Activated naive CD4-positive, alpha-beta T cell (primary cell): Measurements from ENCODE around the gene PCNX1.

Source experiments
- DNase-seq, 4 experiments: peaks; one replicate each; lab custom pipeline; 2025; lab: John Stamatoyannopoulos, UW

The PCNX1 gene

DNA sequence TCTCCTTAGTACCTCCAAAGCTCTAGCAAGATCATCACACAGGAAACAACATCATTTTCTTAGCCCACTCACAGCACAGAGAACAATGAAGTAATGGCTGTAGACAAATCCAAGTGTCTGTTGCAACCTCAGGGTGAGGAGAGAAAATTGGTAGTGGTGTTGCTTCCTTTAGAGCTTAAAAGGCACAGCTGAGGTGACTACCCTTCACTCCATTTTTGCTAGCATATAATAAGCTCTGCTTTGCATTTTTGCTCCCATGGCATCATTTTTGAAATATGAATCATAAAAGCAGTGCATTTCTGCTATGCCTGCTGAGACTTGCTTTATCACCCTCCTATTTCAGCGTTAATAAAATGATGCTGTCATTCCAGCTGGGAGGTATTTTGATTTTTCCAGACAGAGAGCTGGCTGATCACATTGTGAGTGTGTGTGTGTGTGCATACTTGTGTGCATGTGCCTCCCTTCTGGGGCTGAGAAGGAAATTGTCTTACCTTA lies 18.5 kb upstream of the PCNX1 start:
- DNase-seq = no peak

DNA sequence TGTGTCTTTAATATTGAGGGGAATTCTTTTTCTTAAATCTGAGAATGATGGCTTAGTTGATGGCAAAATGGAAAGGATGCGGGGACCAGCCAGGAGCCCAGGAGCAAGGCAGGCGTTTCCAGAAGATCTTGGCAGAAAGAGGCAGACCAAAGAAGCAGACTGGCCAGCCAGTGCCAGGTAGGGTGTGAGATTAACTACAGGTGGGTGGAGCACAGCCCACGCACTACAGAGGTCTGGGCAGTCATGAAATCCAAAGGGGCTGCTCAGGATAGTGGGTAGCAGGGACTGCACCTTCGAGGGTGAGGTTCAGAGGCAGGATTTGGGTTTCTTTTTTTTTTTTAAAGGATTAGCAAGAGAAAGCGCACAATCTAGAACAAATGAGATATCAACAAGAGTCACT lies 17.7 kb upstream of the PCNX1 start:
- DNase-seq = no peak

DNA sequence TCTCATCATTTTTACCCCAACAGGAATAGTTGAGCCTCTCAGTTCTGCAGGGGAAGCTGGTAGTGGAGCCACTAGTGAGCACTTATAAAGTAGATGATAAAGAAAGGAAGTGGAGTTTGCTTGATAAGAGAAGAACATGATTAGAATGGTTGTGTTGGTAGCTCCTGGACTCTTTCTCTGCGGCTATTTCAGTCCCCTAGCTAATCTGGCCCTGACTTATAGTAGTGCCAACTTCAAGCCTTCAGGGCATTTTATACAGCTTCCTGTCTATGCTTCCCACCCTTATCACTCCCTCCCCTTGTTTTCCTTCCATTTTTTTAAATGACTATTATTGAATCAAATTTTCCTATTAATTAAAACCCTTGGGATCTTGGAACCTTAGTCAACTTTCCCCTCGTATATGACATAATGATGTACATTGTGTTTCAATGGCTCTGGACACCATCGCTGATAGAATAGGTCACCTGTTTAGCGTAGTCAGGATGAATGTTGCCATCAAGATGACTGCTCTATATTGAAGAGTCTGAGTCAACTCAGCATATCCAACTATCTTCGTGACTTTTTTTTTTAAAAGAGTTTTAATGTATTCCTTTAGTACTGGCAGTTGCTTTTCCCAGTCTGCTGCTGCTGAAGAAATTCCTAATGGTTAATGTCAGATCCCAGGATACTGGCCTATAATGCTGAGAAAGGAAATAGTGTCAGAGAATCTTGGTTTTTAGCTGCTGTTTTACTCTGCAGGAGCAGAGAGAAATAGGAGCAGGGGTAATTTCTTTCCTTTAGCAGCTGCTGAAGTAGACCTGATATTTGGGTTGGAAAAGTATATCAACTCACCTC lies 16.2 kb upstream of the PCNX1 start:
- no peak for DNase-seq

DNA sequence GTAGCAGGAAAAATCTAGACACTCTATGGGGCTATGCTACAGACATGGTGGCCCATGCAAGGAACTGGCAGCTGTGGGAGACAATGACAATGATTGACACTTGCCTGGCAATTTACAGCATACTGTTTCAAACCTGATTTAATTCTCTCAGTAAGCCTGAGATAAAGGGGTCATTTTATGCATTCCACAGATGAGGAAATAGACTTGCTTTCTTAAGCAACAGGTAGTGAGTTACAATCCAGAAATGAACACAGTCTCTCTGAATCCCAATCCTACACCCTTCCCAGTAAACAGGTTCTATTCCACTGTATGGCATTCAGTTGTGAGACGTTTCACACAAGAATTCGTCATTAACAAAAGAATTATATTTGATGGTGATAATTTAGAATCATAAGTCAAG lies 15.5 kb upstream of the PCNX1 start:
- no peak for DNase-seq

DNA sequence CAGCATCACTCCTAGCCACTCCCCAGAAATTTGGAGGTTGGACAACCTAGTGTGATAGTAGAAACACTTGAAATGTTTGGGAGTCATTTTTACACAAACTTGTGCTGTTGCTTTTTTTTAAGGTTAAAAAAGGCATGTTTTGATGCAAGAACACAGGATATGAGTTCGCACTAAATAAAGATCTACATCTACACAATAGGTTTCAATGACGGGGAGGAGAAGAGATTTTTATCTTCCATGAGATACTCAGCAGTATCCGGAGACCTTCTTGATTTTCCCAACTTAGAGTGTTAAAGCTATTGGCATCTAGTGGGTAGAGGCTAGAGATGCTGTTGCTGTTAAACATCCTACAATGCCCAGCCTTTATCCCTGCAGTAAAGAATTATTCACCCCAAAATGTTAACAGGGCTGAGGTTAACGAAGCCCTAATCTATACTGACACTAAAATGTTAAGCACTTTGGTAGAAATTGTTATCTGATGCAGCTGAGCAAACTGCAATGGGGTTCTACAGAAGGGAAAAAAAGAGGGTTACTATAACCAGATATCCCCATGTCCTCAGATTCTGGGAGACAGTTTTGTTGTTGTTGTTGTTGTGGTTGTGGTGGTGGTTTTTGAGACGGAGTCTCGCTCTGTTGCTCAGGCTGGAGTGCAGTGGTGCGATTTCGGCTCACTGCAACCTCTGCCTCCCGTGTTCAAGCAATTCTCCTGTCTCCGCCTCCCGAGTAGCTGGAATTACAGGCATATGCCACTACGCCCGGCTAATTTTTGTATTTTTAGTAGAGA lies 14.0 kb upstream of the PCNX1 start:
- DNase-seq = no peak

DNA sequence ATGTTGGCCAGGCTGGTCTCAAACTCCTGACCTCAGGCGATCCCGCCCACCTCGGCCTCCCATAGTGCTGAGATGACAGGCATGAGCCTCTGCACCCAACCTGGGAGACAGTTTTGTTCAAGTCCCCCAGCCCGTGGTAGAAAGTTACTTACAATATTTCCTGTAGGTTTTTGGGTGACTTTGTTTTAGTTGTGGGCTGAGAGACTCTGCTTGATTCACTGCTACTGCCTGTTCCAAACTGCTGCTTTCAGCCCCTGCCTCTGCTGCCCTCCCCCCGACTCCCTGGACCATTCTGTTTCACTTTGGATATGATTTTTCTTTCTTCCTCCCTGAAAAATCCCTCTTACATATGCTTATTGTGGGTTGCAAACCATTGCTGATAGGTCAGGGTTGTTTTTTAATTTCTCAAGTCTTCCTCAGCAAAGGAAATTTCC lies 13.4 kb upstream of the PCNX1 start:
- DNase-seq = no peak

DNA sequence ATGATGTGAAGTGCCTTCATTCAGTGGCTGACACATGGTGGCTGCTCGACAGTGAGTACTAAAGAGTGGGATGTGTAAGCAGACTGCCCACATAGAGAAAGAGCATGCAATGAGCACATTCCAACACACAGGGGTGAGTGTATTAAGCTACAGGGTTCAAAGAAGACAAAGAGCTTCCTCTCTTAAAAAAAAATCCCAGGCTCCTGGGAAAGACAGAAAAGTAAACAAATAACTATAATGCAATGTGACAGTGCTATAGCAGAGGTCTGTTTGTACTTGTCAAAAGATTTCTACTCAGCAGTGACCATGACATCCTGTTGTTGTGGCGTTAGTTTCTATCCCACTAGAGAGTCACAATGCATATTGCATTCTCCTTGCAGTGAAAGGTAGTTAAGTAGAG lies 12.4 kb upstream of the PCNX1 start:
- no peak for DNase-seq

DNA sequence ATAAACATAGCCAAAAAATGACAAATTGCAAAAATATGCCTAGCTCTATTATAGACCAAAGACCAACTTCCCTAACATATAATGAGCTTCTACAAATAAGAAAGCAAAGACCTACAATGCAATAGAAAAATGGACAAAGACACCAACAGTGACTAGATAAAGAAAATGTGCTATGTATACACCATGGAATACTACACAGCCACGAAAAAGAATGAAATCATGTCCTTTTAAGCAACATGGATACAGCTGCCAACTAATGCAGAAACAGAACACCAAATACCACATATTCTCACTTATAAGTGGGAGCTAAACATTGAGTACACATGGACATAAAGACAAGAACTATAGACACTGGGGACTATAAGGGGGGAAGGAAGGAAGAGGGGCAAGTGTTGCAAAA lies 10.9 kb upstream of the PCNX1 start:
- DNase-seq = no peak

DNA sequence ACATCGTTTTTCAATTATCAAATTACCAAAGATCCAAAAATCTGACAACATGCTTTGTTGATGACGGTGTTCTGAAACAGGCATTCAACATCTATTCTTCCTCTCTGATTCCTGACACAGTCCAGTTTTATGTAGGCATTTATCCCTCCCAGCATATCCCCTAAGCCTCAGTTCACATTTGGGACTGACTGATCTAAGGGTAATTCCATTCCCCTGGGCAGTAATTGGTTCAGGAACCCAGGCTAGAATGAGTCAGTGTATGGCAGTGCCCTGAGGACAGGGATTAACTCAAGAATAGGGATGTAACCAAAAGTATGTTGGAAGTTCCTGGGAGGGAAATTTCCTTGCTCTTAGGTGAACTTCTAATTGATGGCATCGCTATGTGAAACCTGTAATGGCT lies 10.3 kb upstream of the PCNX1 start:
- no peak for DNase-seq

DNA sequence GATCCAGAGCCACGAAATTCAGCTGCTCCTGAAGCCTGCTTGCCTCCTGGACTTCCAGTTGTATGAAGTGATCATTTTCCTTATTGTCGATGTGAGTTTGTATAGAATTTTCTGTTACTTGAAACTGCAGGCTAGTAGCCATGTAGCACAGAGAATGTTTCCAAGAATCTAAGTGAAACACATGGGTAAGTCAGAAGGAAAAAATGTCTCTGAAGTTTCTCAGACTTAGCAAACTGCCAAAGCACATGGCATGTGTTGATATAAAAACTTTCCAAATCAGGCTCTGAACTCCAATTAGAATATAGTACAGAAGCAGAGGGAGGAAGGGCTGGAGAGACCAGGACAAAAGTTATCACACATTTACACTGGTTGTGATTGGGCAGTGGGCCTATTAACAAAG lies 9.8 kb upstream of the PCNX1 start:
- DNase-seq = no peak

DNA sequence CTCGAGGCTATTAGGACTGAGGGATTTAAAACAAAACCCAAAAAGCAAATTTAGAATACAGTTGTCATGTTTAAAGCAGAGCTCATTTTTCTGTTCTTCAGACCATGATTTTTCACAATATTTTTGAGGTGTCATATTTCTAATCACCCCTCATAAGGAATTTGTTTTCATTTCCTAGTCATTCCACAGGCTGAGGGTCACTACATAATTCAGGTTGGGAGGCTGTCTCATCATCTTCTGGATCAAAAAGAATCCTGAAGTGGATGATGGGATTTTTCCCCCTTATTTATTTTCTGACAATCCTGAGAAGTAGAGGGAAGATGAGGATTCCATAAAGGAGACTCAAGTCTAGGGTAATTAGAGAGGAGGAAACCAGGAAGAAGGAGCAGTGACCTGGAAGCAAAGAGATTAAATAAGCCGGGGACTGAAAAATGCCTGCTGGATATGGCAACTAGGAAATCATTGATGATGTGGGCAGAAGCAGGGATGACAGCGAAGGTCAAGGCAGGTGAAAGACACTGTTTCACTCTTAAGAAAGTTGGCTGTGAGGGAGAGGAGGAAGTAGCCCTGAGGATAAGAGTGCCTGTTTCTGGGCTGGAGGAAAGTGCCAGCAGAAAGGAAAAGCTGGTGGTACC lies 9.0 kb upstream of the PCNX1 start:
- no peak for DNase-seq

DNA sequence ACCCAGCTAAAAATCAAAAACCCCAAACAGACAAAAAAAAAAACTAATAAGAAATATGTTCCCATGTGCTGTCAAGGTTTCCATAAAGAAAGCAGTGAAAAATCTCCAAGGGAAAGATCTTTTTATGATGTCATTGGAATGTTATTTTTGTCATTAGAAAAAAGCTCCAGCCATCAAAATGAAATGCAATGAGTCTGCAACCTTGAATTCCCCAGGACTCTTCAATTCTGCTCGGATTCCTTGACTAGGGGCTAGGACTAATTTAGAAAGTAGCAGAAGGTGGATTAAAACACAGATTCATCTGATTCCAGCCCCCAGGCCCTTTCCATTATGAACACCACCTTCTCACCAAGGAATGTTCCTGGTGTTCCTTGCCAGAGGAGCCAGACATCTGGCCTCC lies 6.0 kb upstream of the PCNX1 start:
- DNase-seq = no peak

DNA sequence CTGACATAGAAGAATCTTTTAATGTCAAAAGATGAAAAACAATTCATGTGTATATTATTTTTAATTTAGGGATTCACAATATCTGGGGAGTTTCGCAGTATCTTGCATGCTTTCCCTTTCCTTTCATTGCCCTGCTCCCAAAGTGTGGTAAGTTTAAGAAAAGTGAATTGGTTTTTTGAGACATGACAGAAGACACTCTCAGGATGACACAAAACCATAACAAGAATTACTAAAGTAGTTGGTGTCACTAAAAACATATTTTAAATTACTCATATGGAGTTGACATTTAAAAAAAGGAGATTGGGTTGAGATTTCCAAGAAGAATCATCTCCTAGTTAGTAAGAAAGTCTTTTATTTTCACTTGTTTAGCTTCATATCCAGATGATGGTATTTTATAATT lies 5.1 kb upstream of the PCNX1 start:
- no peak for DNase-seq

DNA sequence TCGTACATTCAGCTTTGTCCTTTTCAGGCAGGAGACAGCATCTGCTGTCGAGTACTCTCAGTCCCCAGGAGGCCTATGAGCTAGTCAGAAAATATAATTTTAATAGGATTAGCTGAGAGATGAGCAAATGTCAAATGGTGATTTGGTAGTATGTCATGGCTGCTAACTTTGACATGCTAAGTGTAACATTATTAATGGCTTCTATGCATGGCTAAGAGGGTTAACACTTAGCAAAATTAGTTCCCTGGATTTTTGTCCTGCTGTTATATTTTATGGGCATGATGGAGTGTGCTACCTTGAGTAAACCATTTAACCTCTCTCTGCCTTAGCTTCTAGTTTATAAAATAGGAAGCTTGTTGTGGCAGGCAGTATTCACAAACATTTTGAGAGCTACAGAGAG lies 2.9 kb upstream of the PCNX1 start:
- DNase-seq = no peak

DNA sequence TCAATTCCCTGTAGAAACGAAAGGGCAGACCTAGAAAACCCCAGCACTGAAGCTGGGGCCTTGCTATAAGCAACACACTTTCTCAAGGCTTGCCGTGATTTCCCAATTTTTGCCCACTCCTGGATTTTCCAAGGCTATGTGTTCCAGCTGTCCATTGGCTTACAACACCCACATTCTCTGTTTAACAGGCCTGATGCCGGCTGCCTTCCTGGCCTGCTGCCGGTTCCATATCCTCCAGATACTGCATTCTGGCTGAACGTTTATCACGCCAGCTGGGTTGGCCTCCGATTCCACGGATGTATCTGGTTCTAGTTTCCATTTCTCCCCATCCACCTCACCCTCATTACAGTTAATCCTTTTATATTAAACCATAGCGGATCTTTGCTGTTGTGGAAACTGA lies 2.0 kb upstream of the PCNX1 start:
- no peak for DNase-seq

DNA sequence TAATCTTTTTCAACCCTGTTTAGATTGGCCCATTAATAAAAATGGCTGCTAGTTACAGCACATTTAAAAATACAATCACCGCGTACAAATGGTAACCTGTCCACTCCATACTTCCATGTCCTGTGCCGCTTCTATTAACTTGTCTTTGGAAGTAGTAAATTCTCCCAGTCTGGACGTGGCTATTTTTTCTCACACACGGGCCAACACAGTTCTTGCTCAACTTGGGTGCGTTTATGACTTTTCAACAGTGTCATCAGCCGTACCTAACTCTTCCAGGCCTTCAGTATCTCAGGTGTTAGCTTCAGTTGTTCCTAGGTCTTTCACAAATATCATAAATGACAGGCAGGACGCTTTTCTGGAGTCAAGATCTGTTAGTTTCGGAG lies 475 bp upstream of the PCNX1 start:
- DNase-seq = no peak

DNA sequence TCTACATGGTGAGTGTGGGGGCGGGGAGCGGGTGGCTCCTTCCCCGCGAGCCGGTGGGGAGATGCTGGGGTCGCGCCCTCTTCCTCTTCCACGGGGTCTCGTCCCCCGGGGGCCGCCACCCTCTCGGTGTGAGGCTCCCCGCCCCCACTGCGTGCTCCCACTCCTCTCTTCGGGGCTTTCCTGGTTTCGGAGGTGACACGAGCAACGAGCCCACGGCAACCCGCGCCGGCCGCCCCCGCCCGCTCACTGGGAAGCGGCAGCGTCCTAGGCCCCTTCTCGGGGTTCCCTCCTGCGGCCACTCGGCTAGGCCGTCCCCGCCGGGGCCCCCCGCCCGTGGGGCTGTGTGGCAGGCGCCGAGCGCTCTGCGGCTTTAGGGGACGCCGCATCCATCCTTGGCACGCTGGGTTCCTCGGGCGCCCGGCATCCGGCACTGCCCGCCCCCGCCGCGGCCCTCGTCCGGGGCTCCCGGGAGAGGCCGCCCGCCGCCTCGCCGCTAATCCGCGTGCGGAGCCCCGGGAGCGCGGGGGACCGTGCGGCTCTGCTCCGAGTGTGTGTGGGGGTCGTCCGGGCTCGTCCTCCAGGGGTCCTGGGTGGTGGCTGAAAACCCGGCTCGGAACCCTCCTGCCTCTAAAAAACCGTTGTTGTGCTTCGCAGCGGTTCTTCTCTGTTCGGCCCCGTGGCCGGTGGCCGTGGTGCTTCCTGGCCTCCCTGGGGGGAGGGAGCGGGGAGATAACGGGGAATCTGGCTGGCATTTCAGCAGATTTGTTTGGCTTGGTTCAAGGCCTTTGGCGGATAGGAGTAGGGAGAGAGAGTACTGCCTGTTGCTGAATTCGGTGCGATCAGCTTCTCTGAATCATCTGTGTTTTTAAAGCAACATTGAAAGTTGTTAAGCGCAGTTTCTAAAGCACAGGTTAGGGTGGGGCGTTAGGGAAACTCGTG lies 1.0 kb downstream of the PCNX1 start:
- DNase-seq = peak in 3 of 4 experiments; percentile 36 to 68 (median 37)

DNA sequence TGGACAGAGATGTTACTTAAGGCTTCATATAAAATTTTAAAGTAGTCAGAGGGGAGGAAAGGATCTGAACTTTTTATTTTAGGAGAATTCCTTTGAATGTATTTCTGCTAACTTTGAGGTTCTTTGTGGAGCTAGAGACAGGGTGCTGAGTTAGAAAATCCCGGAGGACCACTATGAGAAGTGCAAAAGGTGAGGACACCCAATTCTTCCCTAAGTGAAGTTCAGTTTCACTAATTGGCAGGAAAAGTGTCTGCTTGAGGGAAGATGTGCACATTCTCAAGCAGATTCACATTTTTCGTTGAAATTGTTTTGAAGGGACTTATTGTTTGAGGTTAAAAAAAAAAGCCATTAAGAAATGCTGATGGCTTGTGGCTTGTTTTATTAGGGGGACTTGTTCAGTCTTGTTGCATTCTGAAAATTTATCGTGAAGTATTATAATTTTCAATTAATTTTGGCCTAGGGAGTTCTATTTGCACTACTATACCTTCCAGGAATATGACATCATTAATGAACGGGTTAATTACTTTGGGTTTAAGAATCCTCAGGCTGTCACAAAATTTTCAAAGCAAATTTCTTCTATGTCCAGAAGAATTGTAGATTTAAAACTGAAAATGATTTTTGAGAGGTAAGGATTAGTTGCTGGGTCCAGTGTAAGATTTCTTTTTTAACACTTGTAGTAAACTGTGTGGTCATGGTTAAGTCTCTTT lies 1.8 kb downstream of the PCNX1 start:
- no peak for DNase-seq

DNA sequence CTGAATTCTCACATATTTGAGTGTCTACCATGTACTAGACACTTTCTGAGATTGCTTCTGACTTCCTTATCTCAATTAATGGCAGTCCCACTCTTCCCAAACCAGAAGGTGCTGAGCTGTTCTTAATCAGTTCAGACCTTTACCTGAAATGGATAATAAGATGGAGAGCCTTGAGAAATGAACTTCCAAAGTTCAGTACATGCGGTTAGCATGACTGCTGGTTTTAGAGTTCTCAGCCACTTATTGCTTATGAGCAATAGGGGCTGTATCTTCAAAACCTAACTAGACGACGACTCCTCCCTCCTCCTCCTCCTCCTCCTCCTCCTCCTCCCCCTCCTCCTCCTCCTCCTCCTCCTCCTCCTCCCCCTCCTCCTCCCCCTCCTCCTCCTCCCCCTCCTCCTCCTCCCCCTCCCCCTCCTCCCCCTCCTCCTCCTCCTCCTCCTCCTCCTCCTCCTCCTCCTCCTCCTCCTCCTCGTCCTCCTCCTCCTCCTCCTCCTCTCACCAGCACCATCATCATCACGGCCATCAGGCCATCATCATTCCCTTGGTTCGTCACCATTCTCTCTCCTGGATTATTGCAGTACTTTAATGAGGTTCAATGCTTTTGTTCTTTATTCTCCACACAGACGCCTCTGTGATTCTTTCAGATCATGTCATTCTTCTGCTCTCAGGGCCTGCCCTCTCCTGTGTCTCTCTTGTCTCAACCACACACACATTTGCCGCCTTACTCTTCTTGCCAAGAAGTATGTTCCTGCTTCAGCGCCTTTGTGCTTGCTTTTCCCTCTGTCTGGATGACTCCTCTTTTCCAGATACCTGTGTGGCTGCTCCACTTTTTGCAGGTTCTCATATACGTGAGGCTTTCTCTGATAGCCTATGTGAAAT lies 2.7 kb downstream of the PCNX1 start:
- no peak for DNase-seq

DNA sequence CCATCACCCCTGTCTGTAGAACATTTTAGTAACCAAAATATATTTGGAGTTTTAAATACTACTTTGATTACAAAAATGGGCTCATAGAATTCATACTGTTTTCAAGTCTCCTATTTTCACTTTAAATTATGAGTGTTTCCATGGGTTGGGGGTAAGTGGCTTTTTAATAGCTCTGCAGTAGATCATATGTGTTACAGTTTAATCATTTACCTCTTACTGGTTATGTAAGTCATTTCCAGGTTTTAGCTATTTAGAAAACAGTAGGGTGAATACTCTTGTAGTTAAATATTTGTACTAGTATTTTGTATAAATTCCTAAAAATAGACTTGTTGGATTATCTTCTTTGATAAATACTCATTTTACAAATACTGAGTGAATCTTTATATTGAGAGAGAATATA lies 8.2 kb downstream of the PCNX1 start:
- DNase-seq = no peak
